Lower lobe of right lung (tissue), 2 donors: ENCODE results near the gene BEND5. TPM values are rescaled to one million over a fixed set of nuclear protein-coding genes. Genes with fewer than 3 reads are reported as not detected.

Experiments used
- ATAC-seq, 2 donors: fragments of 200-7000 bp; cut with Tn5 transposase; one replicate each; pipeline ENCODE4 v1.9.1; 2020 to 2022; ENCODE audit warnings: mild to moderate bottlenecking in 2 of 2, moderate library complexity in 2 of 2
- DNase-seq: peaks from one replicate; pipeline ENCODE4 v3.0.0-alpha.2; 2020
- H3K27ac ChIP-seq: fragments of 200-600 bp; one replicate; pipeline ENCODE4 v1.8.0; 2022
- H3K27me3 ChIP-seq: fragments of 200-600 bp; one replicate; pipeline ENCODE4 v1.8.0; 2022; ENCODE audit warnings: low read depth
- H3K36me3 ChIP-seq: fragments of 200-600 bp; one replicate; pipeline ENCODE4 v1.8.0; 2022; ENCODE audit warnings: mild to moderate bottlenecking
- H3K4me1 ChIP-seq: fragments of 200-600 bp; one replicate; pipeline ENCODE4 v1.8.0; 2022
- H3K4me3 ChIP-seq: fragments of 200-600 bp; one replicate; pipeline ENCODE4 v1.8.0; 2022; ENCODE audit warnings: mild to moderate bottlenecking
- H3K9me3 ChIP-seq: fragments of 200-600 bp; one replicate; pipeline ENCODE4 v1.8.0; 2022
- intact Hi-C: fragments of 100-400 bp; cut with DNase I; formaldehyde crosslinking; loops from one replicate; pipeline ENCODE4 v1.11.0; 2022
- total RNA-seq: library from RNA; stranded (reverse); fragmentation: NEBNext Ultra II Directional; extraction: Animal tissue kit (Norgen Biotek cat#: 25700); gene quantifications from one replicate; pipeline ENCODE4 v1.2.1, GENCODE V29; 2021
- TF ChIP-seq, protein P1 (sequence below): fragments of 200-600 bp; IDR thresholded peaks from one replicate; pipeline ENCODE4 v1.8.0; 2022; ENCODE audit warnings: antibody characterized with exemption, mild to moderate bottlenecking
- donor health status: DM: no; HTN: yes; CAD: no; lungs with severe emphysema.

The BEND5 gene
- total RNA-seq, 1 donor from 2014 or later = 4.3 TPM

DNA sequence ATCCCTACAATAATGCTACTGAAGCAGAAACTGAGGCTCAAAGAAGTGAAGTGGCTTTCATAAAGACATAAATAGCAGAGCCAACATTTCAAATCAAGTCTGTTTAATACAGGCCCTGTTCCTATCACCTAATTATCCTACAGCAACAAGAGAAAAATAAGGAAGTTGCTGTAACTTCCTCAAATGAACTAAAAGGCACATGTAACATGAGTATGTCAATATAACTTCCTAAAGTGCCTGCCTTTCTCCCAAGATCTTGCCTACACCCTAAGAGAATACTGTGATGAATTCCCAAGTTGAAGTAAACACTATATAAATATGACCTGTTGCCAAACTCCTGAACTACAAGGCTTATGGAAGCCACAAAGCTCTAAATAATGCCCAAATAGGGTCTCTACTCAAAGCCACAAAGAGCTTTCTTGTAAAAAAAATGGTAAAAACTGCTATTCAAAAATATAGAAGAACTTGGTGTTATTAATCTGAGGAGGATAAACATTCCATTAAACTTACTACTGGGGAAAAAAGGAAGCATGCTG is 8.6 kb downstream of the BEND5 start:
- no peak for ATAC-seq
- TF ChIP-seq, protein P1, sequence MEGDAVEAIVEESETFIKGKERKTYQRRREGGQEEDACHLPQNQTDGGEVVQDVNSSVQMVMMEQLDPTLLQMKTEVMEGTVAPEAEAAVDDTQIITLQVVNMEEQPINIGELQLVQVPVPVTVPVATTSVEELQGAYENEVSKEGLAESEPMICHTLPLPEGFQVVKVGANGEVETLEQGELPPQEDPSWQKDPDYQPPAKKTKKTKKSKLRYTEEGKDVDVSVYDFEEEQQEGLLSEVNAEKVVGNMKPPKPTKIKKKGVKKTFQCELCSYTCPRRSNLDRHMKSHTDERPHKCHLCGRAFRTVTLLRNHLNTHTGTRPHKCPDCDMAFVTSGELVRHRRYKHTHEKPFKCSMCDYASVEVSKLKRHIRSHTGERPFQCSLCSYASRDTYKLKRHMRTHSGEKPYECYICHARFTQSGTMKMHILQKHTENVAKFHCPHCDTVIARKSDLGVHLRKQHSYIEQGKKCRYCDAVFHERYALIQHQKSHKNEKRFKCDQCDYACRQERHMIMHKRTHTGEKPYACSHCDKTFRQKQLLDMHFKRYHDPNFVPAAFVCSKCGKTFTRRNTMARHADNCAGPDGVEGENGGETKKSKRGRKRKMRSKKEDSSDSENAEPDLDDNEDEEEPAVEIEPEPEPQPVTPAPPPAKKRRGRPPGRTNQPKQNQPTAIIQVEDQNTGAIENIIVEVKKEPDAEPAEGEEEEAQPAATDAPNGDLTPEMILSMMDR = no peak
- Histone ChIP-seq H3K27ac (no peak overlapping the region), H3K9me3 (no peaks in the 10 kb centered on the region), H3K36me3 (no peaks in the 10 kb centered on the region), H3K4me3 (no peak overlapping the region), H3K4me1 (no peaks in the 10 kb centered on the region), H3K27me3 (no peaks in the 10 kb centered on the region)
- no peak for DNase-seq
- intact Hi-C loops = no loop called here

DNA sequence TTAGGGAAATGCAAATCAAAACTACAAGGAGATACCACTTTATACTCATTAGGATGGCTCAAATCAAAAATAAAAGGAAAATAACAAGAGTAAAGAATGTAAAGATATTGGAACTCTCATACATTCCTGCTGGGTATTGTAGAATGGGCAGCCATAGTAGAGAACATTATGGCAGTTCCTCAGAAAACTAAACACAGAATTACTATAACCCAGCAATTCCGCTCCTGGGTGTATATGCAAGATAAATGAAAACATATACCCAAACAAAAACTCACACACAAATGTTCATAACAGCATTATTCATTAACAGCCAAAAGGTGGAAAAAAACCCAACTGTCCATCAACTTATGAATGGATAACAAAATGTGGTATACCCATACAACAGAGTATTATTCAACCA is 11.4 kb downstream of the BEND5 start:
- intact Hi-C loops = no loop called here
- Histone ChIP-seq H3K4me3 (no peak overlapping the region), H3K27ac (no peak overlapping the region), H3K36me3 (peaks cover 9% of the 10 kb centered on the region), H3K27me3 (no peaks in the 10 kb centered on the region), H3K4me1 (no peaks in the 10 kb centered on the region), H3K9me3 (no peaks in the 10 kb centered on the region)
- ATAC-seq = no peak
- DNase-seq = no peak
- TF ChIP-seq, protein P1 = no peak

DNA sequence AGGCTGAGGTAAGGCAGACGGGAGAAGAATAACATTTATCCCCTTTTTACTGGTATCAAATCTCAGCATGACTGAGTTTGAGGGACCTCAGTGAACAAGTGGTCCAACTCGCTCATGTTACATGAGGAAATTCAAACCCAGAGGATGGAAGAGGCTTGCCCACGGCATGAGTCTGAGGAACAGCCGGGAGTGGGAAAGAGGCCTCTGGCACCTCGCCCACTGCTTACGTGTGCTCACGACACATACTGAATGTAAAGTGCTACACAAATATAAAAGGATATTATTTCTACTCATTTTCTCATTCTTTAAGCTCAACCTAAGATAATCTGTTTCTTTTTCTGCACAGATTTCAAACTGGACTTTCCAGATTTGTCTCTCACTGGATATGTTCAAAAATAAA is 14.7 kb downstream of the BEND5 start:
- DNase-seq = no peak
- ATAC-seq = no peak
- H3K4me3 ChIP-seq = no peak overlapping the region
- TF ChIP-seq, protein P1 = no peak
- H3K36me3 ChIP-seq = peaks cover 30% of the 10 kb centered on the region
- no peaks in the 10 kb centered on the region for H3K4me1 ChIP-seq
- intact Hi-C loops = no loop called here
- no peaks in the 10 kb centered on the region for H3K9me3 ChIP-seq
- no peaks in the 10 kb centered on the region for H3K27me3 ChIP-seq
- no peak overlapping the region for H3K27ac ChIP-seq

DNA sequence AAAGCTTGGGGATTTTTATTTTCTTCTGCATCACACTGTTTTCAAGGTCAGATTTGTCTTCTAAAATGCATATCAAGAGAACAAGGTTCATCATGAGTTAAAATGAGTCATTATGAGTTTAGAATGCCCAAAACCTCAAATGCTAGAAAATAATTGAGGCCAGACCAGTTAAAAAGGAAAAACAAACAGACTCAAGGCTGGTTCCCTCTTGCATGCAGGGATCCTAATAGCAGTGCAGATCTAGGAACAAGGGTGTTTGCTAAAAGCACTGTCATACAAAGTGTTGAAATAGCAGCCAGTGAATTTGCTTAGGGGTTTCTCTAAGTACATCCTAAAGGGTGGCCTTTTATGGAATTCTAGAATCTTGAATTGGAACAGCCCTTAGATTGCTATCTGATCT is 15.3 kb downstream of the BEND5 start:
- ATAC-seq = no peak
- intact Hi-C loops = no loop called here

DNA sequence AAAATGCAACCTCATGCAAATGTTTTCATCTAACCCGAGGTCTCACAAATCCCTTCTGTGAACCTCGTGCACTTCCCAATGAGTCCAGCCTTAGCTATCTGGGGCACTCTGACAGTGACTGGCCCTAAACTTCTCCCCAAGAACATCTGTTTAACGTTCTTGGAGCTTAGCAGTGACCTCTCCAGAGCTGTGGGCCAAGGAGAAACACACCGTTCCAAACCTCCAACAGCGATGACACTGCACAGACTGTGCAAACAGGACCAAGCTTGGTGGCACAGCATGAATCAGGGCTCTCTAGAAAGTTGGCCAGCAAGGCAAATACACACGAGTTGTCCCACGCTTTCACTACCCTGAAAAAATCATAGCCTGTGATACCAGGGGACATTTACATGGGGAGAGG is 15.8 kb downstream of the BEND5 start:
- Histone ChIP-seq H3K4me1 (no peaks in the 10 kb centered on the region), H3K36me3 (peaks cover 34% of the 10 kb centered on the region), H3K27me3 (no peaks in the 10 kb centered on the region), H3K4me3 (no peak overlapping the region), H3K9me3 (no peaks in the 10 kb centered on the region), H3K27ac (no peak overlapping the region)
- intact Hi-C loops = no loop called here
- DNase-seq (no peak), ATAC-seq (no peak)
- TF ChIP-seq, protein P1 = no peak

More for the DNA sequence above, 15.3 kb downstream of the BEND5 start:
- Histone ChIP-seq H3K36me3 (peaks cover 34% of the 10 kb centered on the region), H3K4me3 (no peak overlapping the region), H3K9me3 (no peaks in the 10 kb centered on the region), H3K4me1 (no peaks in the 10 kb centered on the region), H3K27ac (no peak overlapping the region), H3K27me3 (no peaks in the 10 kb centered on the region)
- DNase-seq = no peak
- TF ChIP-seq, protein P1 = no peak

DNA sequence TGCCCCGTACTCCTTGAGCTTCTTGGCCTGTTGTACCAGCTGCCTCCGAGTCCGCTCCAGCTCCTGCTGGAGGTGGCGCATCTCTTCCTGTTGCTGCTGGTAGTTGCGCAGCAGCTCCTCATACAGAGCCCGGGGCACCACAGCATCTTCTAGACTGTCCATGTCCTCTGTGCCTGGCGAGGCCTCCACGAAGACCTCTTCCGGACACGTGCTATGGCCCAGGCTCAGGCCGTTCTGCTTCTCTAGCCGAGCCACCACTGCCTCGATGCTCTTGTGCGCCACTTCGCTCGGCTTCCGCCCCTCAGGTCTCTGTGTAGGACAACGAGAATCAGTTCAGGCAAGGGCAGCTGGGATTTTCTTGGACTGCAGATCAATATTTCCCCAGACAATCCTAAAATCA is 17.7 kb downstream of the BEND5 start:
- Histone ChIP-seq H3K36me3 (peaks cover 40% of the 10 kb centered on the region), H3K4me3 (no peak overlapping the region), H3K27ac (no peak overlapping the region), H3K9me3 (no peaks in the 10 kb centered on the region), H3K27me3 (no peaks in the 10 kb centered on the region), H3K4me1 (no peaks in the 10 kb centered on the region)
- TF ChIP-seq, protein P1 = no peak
- no peak for ATAC-seq
- no peak for DNase-seq
- intact Hi-C loops = no loop called here
